HG02870 (cell line): ENCODE data around the gene XPNPEP3.
"Not testable (repeated sequence)": the region's sequence is repeated elsewhere in the genome, so short reads cannot be mapped to it uniquely, and the experiment has no call there.

ENCODE experiments used
- ATAC-seq: cut with Tn5 transposase; IDR thresholded peaks from one replicate; pipeline ENCODE4 v1.9.1; 2021; ENCODE audit warnings: mild to moderate bottlenecking, moderate library complexity; ENCODE audit not compliant: unreplicated experiment

Gene XPNPEP3

DNA sequence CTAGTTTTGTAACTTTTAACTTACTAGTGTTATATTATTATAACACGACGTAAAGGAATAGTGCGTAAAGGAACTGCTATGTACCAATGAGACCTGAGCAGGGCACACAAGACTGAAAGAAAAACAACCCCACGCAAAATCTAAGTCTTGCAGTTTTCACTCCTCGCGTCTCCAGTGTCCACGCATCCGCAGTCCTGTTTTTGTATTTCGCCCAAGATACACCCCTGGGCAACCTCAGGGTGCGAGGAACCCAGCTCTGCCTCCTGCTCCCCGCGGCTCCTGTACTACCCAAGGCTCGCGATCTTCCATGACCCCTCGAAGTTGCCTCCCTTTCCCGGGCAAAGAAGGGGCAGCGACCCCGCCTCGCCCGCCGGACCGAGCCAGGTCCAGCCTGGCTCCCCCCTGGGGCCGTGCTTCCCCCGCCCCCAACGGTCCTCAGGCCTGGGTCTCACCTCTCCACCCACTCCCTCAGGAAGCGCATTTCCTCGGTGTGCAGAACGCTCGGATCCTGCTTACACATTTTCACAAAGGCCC is 902 bp upstream of the XPNPEP3 start:
- peak; percentile 17 for ATAC-seq

DNA sequence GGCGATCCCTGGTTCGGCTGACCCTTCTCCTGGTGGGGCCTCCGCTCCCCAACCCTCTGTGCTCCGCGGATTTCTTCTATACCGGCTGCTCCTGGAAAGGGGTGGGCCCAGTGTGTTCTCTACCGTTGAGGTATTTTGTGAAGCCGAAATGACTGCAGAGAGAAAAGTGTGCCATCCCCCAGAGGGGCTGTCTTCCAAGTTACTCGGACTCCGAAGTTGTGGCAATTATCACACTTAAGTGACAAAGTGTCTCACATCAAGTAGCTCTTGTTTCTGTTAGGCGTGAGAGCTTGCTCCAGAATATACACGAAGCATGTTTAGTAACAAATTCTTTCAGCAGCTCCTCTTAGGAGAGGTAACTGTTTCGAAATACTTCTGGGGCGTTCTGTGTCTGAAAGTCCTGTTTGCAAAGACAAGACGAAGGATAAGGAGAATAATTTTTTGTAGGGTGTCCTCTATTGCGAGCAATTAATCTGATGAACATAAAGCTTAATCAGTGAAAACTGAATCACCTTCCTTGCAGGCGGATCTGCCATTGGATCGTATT is 434 bp downstream of the XPNPEP3 start:
- ATAC-seq: no peak

DNA sequence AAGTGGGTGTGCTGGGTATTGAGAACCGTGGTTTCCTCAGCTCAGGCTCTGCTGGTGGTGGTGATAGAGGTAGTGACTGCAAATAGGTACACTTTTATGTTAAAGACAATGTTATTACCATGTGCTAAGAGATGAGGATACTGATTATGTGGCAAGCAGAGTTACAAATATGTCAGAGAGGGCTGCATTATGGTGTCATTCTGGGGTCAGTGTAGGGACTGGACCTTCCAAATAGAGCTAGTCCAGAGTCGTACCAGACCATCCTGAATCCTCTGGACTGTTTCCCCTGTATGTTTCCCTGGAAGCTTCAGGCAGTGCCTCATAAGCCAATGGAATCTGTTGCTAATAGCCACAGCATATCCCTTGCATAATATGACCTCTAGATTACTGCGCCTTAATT is 5.1 kb downstream of the XPNPEP3 start, which contains the start of gene DNAJB7:
DNAJB7 (minus strand) TSS at position 101 of the 400 bp plus-strand sequence. CDS start 119 bp downstream, outside the sequence.
- no peak for ATAC-seq

DNA sequence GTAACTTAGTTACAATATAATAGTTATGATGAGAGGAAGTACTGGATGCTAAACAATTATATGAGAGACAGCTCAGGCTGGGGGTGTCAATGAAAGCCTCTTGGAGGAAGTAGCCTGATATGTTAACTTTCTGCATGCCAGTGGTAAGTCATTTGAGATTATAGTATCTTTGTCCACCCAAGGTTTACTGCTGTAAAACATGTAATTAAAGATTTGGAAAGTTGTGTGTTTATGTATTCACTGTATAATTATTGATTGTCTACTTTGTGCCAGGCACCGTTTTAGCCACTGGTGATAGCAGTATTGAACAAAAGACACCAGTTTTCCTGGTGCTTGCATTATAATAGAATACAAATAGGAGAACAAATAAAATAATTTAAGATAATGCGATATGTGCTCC is 5.6 kb downstream of the XPNPEP3 start:
- no peak for ATAC-seq

DNA sequence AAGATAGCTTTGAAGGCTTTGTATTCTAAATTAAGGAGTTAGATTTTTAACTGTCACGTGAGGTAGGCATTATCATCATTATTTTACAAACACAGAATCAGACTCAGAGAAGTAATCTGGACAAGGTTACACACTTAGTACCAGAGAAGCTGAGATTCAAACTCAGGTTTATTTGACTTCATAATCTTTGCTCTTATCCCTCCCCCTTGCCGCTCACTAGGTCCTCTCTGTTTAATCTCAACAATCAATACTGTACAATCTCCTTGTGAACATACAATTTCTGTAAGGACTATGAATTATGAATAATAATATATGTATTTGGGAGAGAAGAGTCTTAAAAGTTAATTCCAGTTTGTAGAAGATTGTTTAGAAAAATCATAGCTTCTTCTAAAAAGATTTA is 10.2 kb downstream of the XPNPEP3 start:
- ATAC-seq: no peak

DNA sequence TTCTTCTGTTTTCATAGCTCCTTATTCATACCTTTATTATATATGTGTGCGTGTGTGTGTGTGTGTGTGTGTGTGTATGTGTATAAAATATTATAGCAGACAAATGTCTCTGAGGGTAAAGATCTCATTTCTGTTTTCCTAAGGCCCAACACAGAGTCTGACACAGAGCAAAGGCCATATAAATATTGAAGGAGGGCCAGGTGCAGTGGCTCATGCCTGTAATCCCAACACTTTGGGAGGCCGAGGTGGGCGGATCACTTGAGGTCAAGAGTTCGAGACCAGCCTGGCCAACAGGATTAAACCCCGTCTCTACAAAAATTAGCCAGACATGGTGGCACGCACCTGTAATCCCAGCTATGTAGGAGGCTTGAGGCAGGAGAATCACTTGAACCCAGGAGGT is 11.4 kb downstream of the XPNPEP3 start:
- ATAC-seq: not testable (repeated sequence)

DNA sequence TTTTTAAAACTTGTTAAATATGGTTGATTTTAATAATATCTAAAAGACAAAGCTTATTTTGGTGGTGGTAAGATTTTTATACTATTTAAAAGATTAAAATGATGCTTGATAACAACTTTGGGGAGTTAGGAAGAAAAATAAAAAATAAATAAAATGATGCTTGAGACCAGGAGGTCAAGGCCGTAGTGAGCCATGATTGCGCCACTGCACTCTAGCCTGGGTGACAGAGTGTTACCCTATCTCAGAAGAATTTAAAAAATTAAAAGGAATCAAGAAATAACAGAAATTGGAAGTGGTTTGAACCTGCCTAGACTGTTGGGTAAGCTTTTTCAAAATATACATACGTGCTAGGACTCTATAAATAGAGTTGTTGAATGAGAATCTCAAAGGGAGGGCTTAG is 17.1 kb downstream of the XPNPEP3 start:
- ATAC-seq: no peak

DNA sequence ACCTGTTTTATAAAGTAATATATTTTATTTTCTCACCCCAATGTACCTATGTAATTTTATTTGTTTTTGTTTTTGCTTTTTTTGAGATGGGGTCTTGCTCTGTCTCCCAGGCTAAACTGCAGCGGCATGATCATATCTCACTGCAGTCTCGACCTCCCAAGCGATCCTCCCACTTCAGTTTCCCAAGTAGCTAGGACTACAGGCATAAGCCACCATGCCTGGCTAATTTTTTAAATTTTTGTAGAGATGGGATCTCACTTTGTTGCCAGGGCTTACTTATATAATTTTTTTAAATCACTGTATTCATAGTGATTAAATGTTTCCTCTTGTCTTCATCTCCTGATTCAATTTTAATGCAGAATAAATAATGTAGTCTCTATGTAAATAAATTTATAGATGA is 18.2 kb downstream of the XPNPEP3 start:
- no peak for ATAC-seq

DNA sequence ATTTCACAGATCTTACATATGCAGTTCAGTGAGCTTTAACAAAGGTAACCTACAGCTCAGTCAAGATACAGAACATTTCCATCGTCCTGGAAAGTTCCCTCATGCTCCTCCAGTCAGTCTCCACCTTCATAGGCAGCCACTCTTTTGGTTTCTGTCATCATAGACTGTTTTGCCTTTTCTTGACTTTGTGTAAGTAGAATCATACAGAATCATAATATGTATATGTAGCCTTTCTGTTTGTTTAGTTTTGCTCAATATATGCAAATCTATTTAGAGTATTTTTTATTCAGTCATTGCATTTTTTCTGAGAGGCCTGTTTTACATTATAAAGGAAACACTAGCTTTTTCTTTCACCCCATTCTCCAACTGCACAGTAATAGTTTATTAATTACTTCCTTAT is 20.0 kb downstream of the XPNPEP3 start:
- no peak for ATAC-seq

DNA sequence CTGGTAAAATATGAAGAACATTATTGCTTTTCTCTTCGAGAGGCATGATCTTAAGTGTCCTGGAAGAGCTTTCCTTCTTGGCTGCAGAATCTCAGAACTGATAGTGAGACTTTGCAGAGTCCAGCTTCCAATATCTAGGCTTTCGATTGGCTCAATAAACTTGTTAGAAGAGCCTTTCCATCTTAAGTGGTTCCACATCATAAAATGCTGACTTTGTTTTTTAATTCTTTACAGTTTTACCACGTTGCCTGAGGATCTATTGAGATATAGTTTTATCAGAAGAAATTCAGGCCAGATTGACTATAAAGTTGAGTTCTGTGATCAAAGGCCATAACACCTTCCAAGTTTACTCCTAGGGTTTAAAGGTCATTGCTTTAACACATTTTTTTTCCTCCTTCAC is 20.5 kb downstream of the XPNPEP3 start:
- ATAC-seq: no peak

DNA sequence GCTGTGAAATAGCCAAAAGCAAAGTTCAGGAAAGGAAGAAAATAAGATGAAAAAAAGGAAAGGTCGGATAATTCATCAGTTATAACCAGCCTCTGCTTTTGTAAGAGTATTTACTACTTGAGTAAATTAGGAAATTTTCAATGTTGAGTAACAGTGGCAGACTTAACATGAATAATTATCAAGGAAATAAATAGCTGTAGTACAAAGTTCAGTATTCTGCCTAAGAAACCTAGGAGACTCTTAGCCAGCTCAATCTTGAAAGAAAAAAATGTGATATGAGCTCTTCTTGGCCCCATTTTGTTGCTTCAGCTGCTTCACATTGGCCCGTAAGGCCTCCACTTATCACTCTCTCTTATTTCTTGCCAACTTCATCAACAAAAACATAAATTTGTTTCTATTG is 22.0 kb downstream of the XPNPEP3 start:
- no peak for ATAC-seq

DNA sequence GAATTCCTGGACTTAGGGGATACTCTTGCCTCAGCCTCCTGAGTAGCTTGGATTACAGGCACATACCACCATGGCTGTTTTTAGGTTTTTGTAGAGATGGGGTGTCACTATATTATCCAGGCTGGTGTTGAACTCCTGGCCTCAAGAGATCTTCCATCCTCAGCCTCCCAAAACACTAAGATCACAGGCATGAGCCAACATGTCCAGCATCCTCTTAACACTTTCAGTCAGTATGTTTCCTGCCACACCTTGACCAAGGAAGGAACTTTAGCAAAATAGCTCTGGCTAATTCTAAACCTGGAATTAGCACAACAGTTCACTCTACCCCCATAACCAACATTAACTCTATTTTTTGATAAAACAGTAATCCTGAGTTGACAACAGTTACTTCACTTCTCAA is 32.2 kb downstream of the XPNPEP3 start:
- no peak for ATAC-seq

DNA sequence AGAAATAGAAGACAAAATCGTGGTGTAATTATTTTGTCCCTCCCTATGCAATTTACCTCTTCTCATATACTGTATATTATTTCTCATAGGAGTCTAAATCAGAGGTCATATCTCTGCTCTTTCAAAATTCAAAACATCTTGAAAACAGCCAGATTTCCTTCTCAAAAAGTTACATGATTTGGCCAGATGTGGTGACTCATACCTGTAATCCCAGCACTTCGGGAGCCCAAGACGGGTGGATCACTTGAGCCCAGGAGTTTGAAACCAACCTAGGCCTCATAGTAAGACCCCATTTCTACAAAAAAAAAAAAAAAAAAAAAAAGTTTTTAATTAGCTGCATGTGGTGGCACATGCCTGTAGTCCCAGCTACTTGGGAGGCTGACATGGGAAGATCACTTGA is 33.9 kb downstream of the XPNPEP3 start:
- ATAC-seq: no peak

DNA sequence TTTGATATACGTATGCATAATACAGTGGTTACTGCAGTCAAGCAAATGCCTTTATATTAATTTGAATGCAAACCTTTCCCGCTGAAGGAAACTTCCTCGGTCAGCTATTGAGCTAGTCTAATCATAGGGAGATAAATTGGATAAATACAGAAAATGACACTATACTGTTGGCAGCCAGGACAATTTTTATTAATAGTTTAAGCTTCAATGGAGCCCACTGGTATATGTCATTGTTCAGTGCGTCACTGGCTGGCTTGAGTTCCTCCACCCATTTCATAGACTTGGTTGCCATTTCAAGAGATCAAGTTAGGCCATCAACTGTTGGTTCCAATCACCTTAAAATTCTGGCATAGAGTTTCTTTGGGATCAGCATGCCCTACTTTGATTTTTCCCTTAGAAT is 37.5 kb downstream of the XPNPEP3 start:
- ATAC-seq: no peak

DNA sequence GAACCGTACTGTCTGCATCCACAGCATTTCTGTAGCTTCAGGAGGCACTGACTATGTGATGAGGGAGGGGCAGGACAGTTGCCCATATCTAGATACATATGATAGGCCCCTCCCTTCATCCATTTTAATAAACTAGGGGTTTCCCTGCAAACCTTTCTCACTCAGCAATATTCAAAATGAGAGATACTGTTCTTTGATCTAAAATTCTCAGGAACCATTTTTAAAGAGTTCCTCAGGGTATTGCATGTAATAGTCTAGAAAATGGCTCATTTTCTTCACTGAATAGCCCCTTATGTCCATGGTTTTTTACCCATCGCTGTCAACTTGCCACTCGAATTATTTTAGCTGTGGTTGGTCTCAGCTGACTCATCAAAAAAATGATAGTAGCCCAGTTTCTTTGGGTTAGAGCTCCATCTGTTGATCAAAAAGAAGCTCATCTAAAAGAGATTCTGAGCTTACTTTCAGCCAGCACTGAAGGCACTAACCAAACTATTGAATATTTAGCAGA is 42.0 kb downstream of the XPNPEP3 start:
- no peak for ATAC-seq

DNA sequence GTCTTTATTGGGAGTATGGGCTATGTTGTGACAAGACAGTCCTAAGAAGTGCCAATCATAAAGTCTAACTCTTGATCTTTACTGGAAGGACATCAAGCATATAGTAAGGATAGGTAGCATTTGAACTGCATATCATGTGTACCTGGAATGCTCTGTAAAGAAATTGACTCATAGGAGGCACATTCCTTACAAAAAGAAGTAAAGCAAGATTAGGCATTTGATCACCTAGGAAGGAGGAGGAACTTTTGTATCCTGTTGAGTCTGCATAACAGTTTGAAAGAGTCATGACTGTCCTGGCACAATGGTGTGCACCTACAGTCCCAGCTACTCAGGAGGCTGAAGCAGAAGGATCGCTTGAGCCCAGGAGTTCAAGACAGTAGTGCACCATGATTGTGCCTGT is 47.2 kb downstream of the XPNPEP3 start:
- no peak for ATAC-seq

DNA sequence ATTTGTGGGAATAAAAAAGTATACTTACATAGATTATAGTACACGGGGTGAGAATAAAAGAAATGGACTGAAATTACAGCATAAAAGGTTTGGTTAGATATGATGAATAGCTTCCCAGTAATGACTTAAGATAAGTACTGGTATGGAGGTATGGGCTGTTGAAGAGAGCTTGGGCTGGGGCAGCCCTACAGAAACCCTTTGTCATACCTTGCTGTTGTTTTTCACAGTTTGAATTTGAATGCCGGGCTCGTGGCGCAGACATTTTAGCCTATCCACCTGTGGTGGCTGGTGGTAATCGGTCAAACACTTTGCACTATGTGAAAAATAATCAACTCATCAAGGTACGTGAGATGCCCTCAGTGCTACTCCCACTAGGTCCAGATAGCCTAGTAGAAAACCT is 51.9 kb downstream of the XPNPEP3 start:
- no peak for ATAC-seq

DNA sequence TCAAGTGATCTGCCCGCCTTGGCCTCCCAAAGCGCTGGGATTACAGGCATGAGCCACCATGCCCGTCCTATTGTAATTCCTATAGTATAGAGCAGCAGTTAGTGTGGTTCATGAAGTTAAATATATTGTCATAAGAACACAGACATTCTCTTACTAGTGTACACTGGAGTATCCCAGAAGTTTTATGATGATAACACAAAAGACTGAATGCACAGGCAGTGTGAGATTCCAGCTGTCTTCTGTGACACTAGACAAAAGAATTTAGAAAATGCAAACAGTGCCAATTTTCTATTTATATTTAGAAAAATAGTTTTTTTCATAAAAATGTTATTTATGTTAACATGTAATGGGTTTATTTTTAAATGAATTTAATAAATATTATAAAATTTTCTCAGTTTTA is 54.8 kb downstream of the XPNPEP3 start:
- ATAC-seq: no peak

DNA sequence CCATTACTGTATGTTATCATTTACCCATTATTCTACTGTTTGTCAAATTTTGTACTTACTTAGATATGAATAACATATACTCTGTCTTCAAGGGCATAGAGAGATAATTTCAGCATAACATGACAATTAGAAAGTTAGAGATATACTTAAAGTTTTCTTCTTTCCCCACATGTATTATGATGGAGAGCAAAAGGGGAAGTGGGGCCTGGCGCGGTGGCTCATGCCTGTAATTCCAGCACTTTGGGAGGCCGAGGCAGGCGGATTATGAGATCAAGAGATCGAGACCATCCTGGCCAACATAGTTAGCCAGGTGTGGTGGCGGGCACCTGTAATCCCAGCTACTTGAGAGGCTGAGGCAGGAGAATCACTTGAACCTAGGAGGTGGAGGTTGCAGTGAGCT is 56.0 kb downstream of the XPNPEP3 start:
- not testable (repeated sequence) for ATAC-seq

DNA sequence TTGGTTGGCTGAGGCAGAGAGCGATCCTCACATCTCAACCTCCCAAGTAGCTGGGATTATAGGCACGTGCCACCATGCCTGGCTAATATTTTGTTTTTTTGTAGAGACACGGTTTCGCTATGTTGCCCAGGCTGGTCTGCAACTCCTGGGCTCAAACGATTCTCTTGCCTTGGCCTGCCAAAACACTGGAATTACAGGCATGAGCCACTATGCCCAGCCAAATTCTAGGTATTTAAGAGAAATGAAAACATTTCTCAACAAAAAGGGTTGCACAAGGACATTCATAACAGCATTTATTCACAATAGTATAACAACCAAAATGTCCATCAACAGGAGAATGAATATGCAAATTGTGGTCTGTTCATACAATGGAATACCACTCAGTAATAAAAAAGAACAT is 62.5 kb downstream of the XPNPEP3 start:
- ATAC-seq: no peak

DNA sequence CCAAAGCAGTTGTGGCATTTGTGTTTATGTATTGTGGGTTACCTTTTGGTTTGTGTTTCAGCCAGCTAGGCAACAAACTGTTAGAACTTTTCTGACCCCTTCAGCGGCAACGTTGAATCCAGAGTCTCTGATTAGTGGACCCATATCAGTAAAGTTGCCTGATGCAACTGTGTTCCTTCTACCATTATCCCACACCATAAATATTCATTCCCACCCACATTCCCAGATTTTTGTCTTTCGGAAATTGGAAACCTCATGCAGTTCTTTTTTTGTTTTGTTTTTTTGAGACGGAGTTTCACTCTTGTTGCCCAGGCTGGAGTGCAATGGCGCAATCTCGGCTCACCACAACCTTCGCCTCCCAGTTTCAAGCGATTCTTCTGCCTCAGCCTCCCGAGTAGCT is 63.6 kb downstream of the XPNPEP3 start:
- no peak for ATAC-seq

DNA sequence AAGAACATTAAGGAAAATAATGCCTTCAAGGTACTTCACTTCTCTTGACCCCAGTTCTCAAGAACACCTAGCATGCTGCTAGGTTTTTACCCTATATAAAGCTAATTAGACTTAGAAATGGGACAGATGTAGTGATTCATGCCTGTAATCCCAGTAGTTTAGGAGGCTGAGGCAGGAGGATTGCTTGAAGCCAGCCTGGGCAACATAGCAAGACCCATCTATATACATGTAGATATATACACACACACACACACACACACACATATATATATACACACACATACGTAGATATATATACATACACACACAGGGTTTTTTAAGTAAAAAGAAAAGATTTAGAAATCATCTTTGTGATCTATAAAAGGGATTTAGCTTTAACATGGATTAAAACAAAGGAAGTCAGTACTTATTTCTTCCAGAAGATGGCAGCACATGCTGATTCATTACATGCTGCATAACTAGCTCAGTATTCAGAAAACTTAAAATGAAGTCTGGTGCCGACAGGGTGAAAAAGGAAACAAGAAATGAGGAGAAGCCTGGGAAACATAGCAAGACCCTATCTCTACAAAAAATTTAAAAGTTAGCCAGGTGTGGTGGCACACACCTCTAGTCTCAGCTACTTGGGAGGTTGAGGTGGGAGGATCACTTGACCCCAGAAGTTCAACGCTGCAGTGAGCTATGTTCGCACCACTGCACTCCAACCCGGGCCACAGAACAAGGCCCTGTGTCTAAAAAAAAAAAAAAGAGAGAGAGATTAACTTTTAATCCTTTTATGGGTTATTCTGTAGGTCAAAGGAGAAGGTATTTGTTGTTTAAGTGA is 65.7 kb downstream of the XPNPEP3 start:
- ATAC-seq: no peak
